IMR-90 (cell line): Measurements from ENCODE around the gene CEP135. TPM values are rescaled to one million over a fixed set of nuclear protein-coding genes. Genes with fewer than 3 reads are reported as not detected.

ENCODE experiments used
- ATAC-seq: fragments of 200-7000 bp; cut with Tn5 transposase; 2 replicates; pipeline ENCODE4 v1.9.1; 2020; ENCODE audit warnings: low read depth, mild to moderate bottlenecking, moderate library complexity
- BruUV-seq: library from RNA; stranded (reverse); fragments of 400-500 nt; replicated peaks from 2 replicates; lab custom pipeline; 2021; lab: Mats Ljungman, UMichigan
- CTCF ChIA-PET: fragments of 300-600 bp; formaldehyde crosslinking; extraction: SDS; loops from one replicate; lab custom pipeline; 2021; ENCODE audit warnings: antibody characterized with exemption; lab: Yijun Ruan, JAX
- POLR2A ChIA-PET: fragments of 300-600 bp; sonication (Branson Sonifier 250); formaldehyde crosslinking; loops from one replicate; lab custom pipeline; 2022; ENCODE audit warnings: antibody characterized with exemption; ENCODE audit not compliant: unreplicated experiment; lab: Charles Lee
- DNase-seq: peaks from one replicate; pipeline ENCODE4 v3.0.0; 2013
- H2AFZ ChIP-seq: replicated peaks from 2 replicates; pipeline ENCODE3; 2013; ENCODE audit warnings: low read length, mild to moderate bottlenecking; ENCODE audit not compliant: poor library complexity
- H2AK5ac ChIP-seq: 2 replicates; pipeline ENCODE4 v1.6.1; 2013; ENCODE audit warnings: low read depth, low read length, inconsistent platforms
- H2AK9ac ChIP-seq: replicated peaks from 2 replicates; pipeline ENCODE3; 2013; ENCODE audit warnings: mild to moderate bottlenecking, low read depth, low read length, moderate library complexity; ENCODE audit not compliant: poor library complexity
- H2BK120ac ChIP-seq: 2 replicates; pipeline ENCODE4 v1.6.1; 2013; ENCODE audit warnings: low read depth, low read length, inconsistent platforms
- H2BK15ac ChIP-seq: 3 replicates; pipeline ENCODE4 v1.6.1; 2013; ENCODE audit warnings: low read depth, low read length, inconsistent platforms
- H2BK20ac ChIP-seq: 2 replicates; pipeline ENCODE4 v1.6.1; 2013; ENCODE audit warnings: low read depth, mild to moderate bottlenecking, inconsistent platforms, low read length, moderate library complexity
- H2BK5ac ChIP-seq: 2 replicates; pipeline ENCODE4 v1.6.1; 2013; ENCODE audit warnings: mild to moderate bottlenecking, low read depth, low read length, inconsistent platforms; ENCODE audit not compliant: poor library complexity, severe bottlenecking
- H3K14ac ChIP-seq: replicated peaks from 2 replicates; pipeline ENCODE4 v1.6.1; 2013; ENCODE audit warnings: low read depth, low read length, inconsistent platforms
- H3K18ac ChIP-seq: 2 replicates; pipeline ENCODE4 v1.6.1; 2013; ENCODE audit warnings: low read depth, low read length, control low read depth
- H3K23ac ChIP-seq: 2 replicates; pipeline ENCODE4 v1.6.1; 2013; ENCODE audit warnings: low read depth, low read length, inconsistent platforms
- H3K27ac ChIP-seq: 2 replicates; pipeline ENCODE4 v1.5.1; 2013; ENCODE audit warnings: mild to moderate bottlenecking, control low read depth, low read length; ENCODE audit not compliant: insufficient read depth
- H3K27me3 ChIP-seq: 2 replicates; pipeline ENCODE4 v1.6.1; 2013; ENCODE audit warnings: low read length; ENCODE audit not compliant: control insufficient read depth, insufficient read depth
- H3K36me3 ChIP-seq: 2 replicates; pipeline ENCODE4 v1.6.1; 2013; ENCODE audit warnings: low read length, mixed read lengths; ENCODE audit not compliant: control insufficient read depth, insufficient read depth
- H3K4ac ChIP-seq: 2 replicates; pipeline ENCODE4 v1.6.1; 2013; ENCODE audit warnings: low read depth, low read length, inconsistent platforms
- H3K4me1 ChIP-seq: 2 replicates; pipeline ENCODE4 v1.6.1; 2013; ENCODE audit warnings: low read length, mixed read lengths; ENCODE audit not compliant: control insufficient read depth, insufficient read depth
- H3K4me2 ChIP-seq: 2 replicates; pipeline ENCODE4 v1.6.1; 2013; ENCODE audit warnings: low read depth, mild to moderate bottlenecking, control low read depth, low read length, moderate library complexity
- H3K4me3 ChIP-seq: 2 replicates; pipeline ENCODE4 v1.5.1; 2013; ENCODE audit warnings: low read depth, mild to moderate bottlenecking, control low read depth, low read length, moderate library complexity; ENCODE audit not compliant: insufficient read depth
- H3K56ac ChIP-seq: 2 replicates; pipeline ENCODE4 v1.6.1; 2013; ENCODE audit warnings: low read length, inconsistent platforms; ENCODE audit not compliant: insufficient read depth; ENCODE audit errors: extremely low read depth
- H3K79me1 ChIP-seq, 2 experiments: 2 replicates each; pipeline ENCODE4 v1.6.1; 2013; ENCODE audit warnings: low read length in 2 of 2, inconsistent platforms in 1 of 2, low read depth in 1 of 2
- H3K9ac ChIP-seq: 2 replicates; pipeline ENCODE4 v1.6.1; 2013; ENCODE audit warnings: low read depth, low read length, control low read depth
- H3K9me1 ChIP-seq: 2 replicates; pipeline ENCODE4 v1.6.1; 2013; ENCODE audit warnings: low read length, inconsistent platforms; ENCODE audit not compliant: insufficient read depth
- H3K9me3 ChIP-seq: 2 replicates; pipeline ENCODE4 v1.6.1; 2013; ENCODE audit warnings: low read length; ENCODE audit not compliant: control insufficient read depth, insufficient read depth
- H4K20me1 ChIP-seq: 2 replicates; pipeline ENCODE4 v1.6.1; 2013; ENCODE audit warnings: low read length, inconsistent platforms; ENCODE audit not compliant: insufficient read depth
- H4K5ac ChIP-seq: 2 replicates; pipeline ENCODE4 v1.6.1; 2013; ENCODE audit warnings: mild to moderate bottlenecking, low read depth, low read length, control low read depth
- H4K8ac ChIP-seq, 2 experiments: 2 replicates each; pipeline ENCODE4 v1.6.1; 2013; ENCODE audit warnings: low read depth in 2 of 2, low read length in 2 of 2, control low read depth in 1 of 2, inconsistent platforms in 1 of 2
- H4K91ac ChIP-seq: 2 replicates; pipeline ENCODE4 v1.6.1; 2013; ENCODE audit warnings: low read depth, low read length, inconsistent platforms; ENCODE audit not compliant: insufficient read depth
- MXI1 ChIP-seq: IDR thresholded peaks from 2 replicates; pipeline ENCODE4 v1.6.1; 2012; ENCODE audit warnings: low read depth, mild to moderate bottlenecking, low read length, moderate library complexity, borderline replicate concordance
- WGBS, 2 experiments: methylation state at CpG; one replicate each; pipeline versions ENCODE4 v1.1.5 to v1.1.7; 2013; ENCODE audit warnings: missing lambda C conversion rate in 2 of 2; ENCODE audit not compliant: insufficient read length in 1 of 2; ENCODE audit errors: extremely low coverage in 2 of 2; 5-methylcytosine and 5-hydroxymethylcytosine counted together
- dilution Hi-C: fragments of 300-500 bp; cut with HindIII; formaldehyde crosslinking; loops from one replicate; pipeline ENCODE4 v1.14.3; 2018; ENCODE audit warnings: low sequenced_read_pairs; ENCODE audit not compliant: unreplicated experiment
- in situ Hi-C: fragments of 300-500 bp; cut with MboI; formaldehyde crosslinking; loops from 3 replicates; pipeline ENCODE4 v1.14.3; 2019; ENCODE audit warnings: low sequenced_read_pairs, inconsistent platforms, mixed read lengths
- intact Hi-C: fragments of 100-400 bp; cut with micrococcal nuclease; formaldehyde crosslinking; loops from 2 replicates; pipeline ENCODE4 v1.10.0; 2022
- polyA plus RNA-seq, 3 experiments: library from polyadenylated mRNA; depleted of rRNA; stranded (reverse); fragments of >200 nt; gene quantifications; 2 replicates each; pipeline ENCODE4 v1.2.3, GENCODE V29; 2012; ENCODE audit warnings: low replicate concordance in 1 of 3
- total RNA-seq: library from RNA; depleted of rRNA; stranded (reverse); fragments of >200 nt; gene quantifications from 2 replicates; pipeline ENCODE4 v1.2.3, GENCODE V29; 2012

CEP135 gene
- total and polyA plus RNA-seq, 2 of the 4 experiments (the other 2 are of a cell fraction), result 2.7 to 3.2 TPM

DNA sequence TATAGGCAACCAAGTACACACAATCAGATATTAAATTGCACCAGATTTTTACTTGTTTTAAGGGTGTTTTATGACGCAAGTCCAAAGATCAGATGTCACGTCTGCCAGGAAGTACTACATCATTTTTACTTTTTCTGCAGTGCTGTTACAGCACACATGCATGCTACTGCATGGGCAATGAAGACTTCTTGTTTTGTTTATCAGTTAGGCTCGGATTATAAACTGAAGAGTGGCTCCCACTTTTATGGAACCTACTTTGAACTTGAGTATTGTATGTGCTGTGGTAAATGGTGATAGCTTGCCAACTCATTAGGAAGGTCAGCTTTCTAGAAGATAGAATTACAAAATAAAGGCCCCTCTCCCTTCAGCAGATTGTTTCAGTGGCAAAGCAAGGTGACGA lies 131.6 kb downstream of the CEP135 start:
- H3K4me1 ChIP-seq, result no peaks in the 10 kb centered on the region
- no peak overlapping the region for H4K8ac ChIP-seq
- no CpG with 5 or more reads among the region's 4 CpGs for WGBS, 2 experiments
- no TSS peak for BruUV-seq
- no peak overlapping the region for H2AFZ ChIP-seq
- no peaks in the 10 kb centered on the region for H3K9me1 ChIP-seq
- no peaks in the 10 kb centered on the region for H3K36me3 ChIP-seq
- no peak overlapping the region for H2BK120ac ChIP-seq
- no peak overlapping the region for H3K9ac ChIP-seq
- DNase-seq (no peak), ATAC-seq (no peak)
- intact Hi-C loops, result loop anchor here (5.0 kb wide), 1 partner anchor 278 kb away; no protein-coding TSS in a partner anchor
- no peak overlapping the region for H3K56ac ChIP-seq
- H3K14ac ChIP-seq, result no peak overlapping the region
- no peak overlapping the region for H3K4me2 ChIP-seq
- dilution Hi-C loops, result no loop called here
- no peak overlapping the region for H4K5ac ChIP-seq
- no peak overlapping the region for H2BK5ac ChIP-seq
- no peak overlapping the region for H3K27ac ChIP-seq
- CTCF ChIA-PET, result no interaction called here
- H3K4me3 ChIP-seq, result no peak overlapping the region
- no peak overlapping the region for H3K4ac ChIP-seq
- no peak for TF ChIP-seq MXI1
- no peaks in the 10 kb centered on the region for H4K20me1 ChIP-seq
- H3K79me1 ChIP-seq, result no peaks in the 10 kb centered on the region
- H3K9me3 ChIP-seq, result no peaks in the 10 kb centered on the region
- H2AK9ac ChIP-seq, result no peak overlapping the region
- H3K18ac ChIP-seq, result no peak overlapping the region
- no peak overlapping the region for H4K91ac ChIP-seq
- H3K23ac ChIP-seq, result no peak overlapping the region
- H2AK5ac ChIP-seq, result no peak overlapping the region
- POLR2A ChIA-PET, result no interaction called here
- H2BK20ac ChIP-seq, result no peak overlapping the region
- H2BK15ac ChIP-seq, result no peak overlapping the region
- in situ Hi-C loops, result no loop called here
- H3K27me3 ChIP-seq, result no peaks in the 10 kb centered on the region
